CD14-positive monocyte (primary cell): ENCODE data around the gene ADRB1. TPM values are rescaled to one million over a fixed set of nuclear protein-coding genes. Genes with fewer than 3 reads are reported as not detected.

ENCODE experiments used
- DNase-seq, 3 donors: peaks; one replicate each; pipeline ENCODE4 v3.0.0-alpha.2; 2011 to 2022
- H2AFZ ChIP-seq: 2 replicates; pipeline ENCODE4 v1.6.0; 2012; ENCODE audit warnings: mild to moderate bottlenecking, low read depth, low read length, inconsistent platforms; ENCODE audit not compliant: insufficient read depth, poor library complexity, severe bottlenecking
- H3K27ac ChIP-seq, 2 donors: 1 replicate in 1 of 2; 2 replicates in 1 of 2; pipeline ENCODE4 v1.5.1; 2012 to 2013; ENCODE audit warnings: low read length in 2 of 2, control low read depth in 1 of 2, inconsistent platforms in 1 of 2, low read depth in 1 of 2, mild to moderate bottlenecking in 1 of 2
- H3K27me3 ChIP-seq, 2 donors: one replicate each; pipeline versions ENCODE4 v1.6.0 to v1.6.1; 2011 to 2013; ENCODE audit warnings: low read length in 2 of 2; ENCODE audit not compliant: control insufficient read depth in 2 of 2, insufficient read depth in 2 of 2
- H3K36me3 ChIP-seq, 2 donors: replicated peaks in 1 of 2; 1 replicate in 1 of 2; 2 replicates in 1 of 2; pipeline versions ENCODE4 v1.5.1 to v1.6.1; 2012 to 2013; ENCODE audit warnings: low read length in 2 of 2, control low read depth in 1 of 2, inconsistent platforms in 1 of 2, mild to moderate bottlenecking in 1 of 2; ENCODE audit not compliant: insufficient read depth in 2 of 2, control insufficient read depth in 1 of 2
- H3K4me1 ChIP-seq, 2 donors: 1 replicate in 1 of 2; 2 replicates in 1 of 2; pipeline versions ENCODE4 v1.5.1 to v1.6.1; 2012 to 2013; ENCODE audit warnings: low read length in 2 of 2, control low read depth in 1 of 2, inconsistent platforms in 1 of 2, mild to moderate bottlenecking in 1 of 2, moderate library complexity in 1 of 2; ENCODE audit not compliant: insufficient read depth in 2 of 2, control insufficient read depth in 1 of 2
- H3K4me2 ChIP-seq: replicated peaks from 2 replicates; pipeline ENCODE3; 2012; ENCODE audit warnings: low read length, moderate library complexity, mild to moderate bottlenecking; ENCODE audit not compliant: poor library complexity, severe bottlenecking; ENCODE audit errors: extremely low read depth
- H3K4me3 ChIP-seq, 3 experiments: fragments of 200-600 bp in 1 of 3; sonication (generic) in 1 of 3; replicated peaks in 1 of 3; 1 replicate in 2 of 3; 2 replicates in 1 of 3; pipeline ENCODE4 v1.5.1; 2011 to 2013; ENCODE audit warnings: low read length in 3 of 3, mild to moderate bottlenecking in 3 of 3, control low read depth in 2 of 3, low read depth in 2 of 3, inconsistent platforms in 1 of 3, moderate library complexity in 1 of 3
- H3K79me2 ChIP-seq: 2 replicates; pipeline ENCODE4 v1.6.0; 2012; ENCODE audit warnings: mild to moderate bottlenecking, control low read depth, inconsistent platforms, low read length, moderate library complexity; ENCODE audit not compliant: insufficient read depth
- H3K9ac ChIP-seq: 2 replicates; pipeline ENCODE4 v1.6.0; 2017; ENCODE audit warnings: low read length, mild to moderate bottlenecking; ENCODE audit not compliant: insufficient read depth, poor library complexity, severe bottlenecking
- H3K9me3 ChIP-seq, 2 donors: replicated peaks in 1 of 2; 1 replicate in 1 of 2; 2 replicates in 1 of 2; pipeline versions ENCODE4 v1.5.1 to v1.6.1; 2012 to 2013; ENCODE audit warnings: low read length in 2 of 2, control low read depth in 1 of 2; ENCODE audit not compliant: control insufficient read depth in 1 of 2, insufficient read depth in 1 of 2
- H4K20me1 ChIP-seq: 2 replicates; pipeline ENCODE4 v1.6.0; 2012; ENCODE audit warnings: mild to moderate bottlenecking, low read length, control low read depth, moderate library complexity; ENCODE audit not compliant: insufficient read depth
- H3K27ac Mint-ChIP-seq, 7 donors: one replicate each; pipeline ENCODE4 v1.8.0; 2020; ENCODE audit warnings: mild to moderate bottlenecking in 7 of 7, mixed read lengths in 7 of 7, moderate library complexity in 6 of 7, inconsistent platforms in 2 of 7
- H3K27me3 Mint-ChIP-seq, 3 donors: one replicate each; pipeline ENCODE4 v1.8.0; 2021 to 2022; ENCODE audit warnings: low read depth in 3 of 3, mild to moderate bottlenecking in 3 of 3, mixed read lengths in 3 of 3, moderate library complexity in 3 of 3, inconsistent platforms in 1 of 3
- H3K36me3 Mint-ChIP-seq, 2 donors: one replicate each; pipeline ENCODE4 v1.8.0; 2020; ENCODE audit warnings: mixed read lengths in 2 of 2, inconsistent platforms in 1 of 2, mild to moderate bottlenecking in 1 of 2
- H3K4me1 Mint-ChIP-seq: one replicate; pipeline ENCODE4 v1.8.0; 2020; ENCODE audit warnings: mild to moderate bottlenecking, mixed read lengths
- H3K4me3 Mint-ChIP-seq, 2 donors: one replicate each; pipeline ENCODE4 v1.8.0; 2020; ENCODE audit warnings: mild to moderate bottlenecking in 2 of 2, mixed read lengths in 2 of 2, moderate library complexity in 1 of 2
- H3K9me3 Mint-ChIP-seq, 7 donors: one replicate each; pipeline ENCODE4 v1.8.0; 2020 to 2022; ENCODE audit warnings: mixed read lengths in 7 of 7, mild to moderate bottlenecking in 6 of 7, moderate library complexity in 6 of 7, inconsistent platforms in 2 of 7
- CTCF ChIP-seq: fragments of 200-600 bp; IDR thresholded peaks from one replicate; pipeline ENCODE4 v1.8.0; 2022; ENCODE audit warnings: antibody characterized with exemption, mild to moderate bottlenecking
- WGBS: methylation state at CpG from one replicate; pipeline ENCODE4 v1.1.5; 2013; ENCODE audit warnings: missing lambda C conversion rate; ENCODE audit not compliant: insufficient coverage; 5-methylcytosine and 5-hydroxymethylcytosine counted together
- intact Hi-C, 2 donors: fragments of 100-400 bp; cut with micrococcal nuclease; formaldehyde crosslinking; loops; one replicate each; pipeline versions ENCODE4 v1.15.0 to v1.15.1; 2023
- polyA plus RNA-seq, 3 donors: library from polyadenylated mRNA; depleted of rRNA in 1 of 3; unstranded in 2 of 3; stranded (reverse) in 1 of 3; fragments of 300-500 nt in 2 of 3; fragments of >200 nt in 1 of 3; fragmentation: Illumina TruSeq in 2 of 3; gene quantifications; 1 replicate in 2 of 3; 2 replicates in 1 of 3; pipeline ENCODE4 v1.2.3, GENCODE V29; 2012 to 2021

The ADRB1 gene
- polyA plus RNA-seq, 3 donors: 0.05 to 3.4 TPM; not detected in 1

DNA sequence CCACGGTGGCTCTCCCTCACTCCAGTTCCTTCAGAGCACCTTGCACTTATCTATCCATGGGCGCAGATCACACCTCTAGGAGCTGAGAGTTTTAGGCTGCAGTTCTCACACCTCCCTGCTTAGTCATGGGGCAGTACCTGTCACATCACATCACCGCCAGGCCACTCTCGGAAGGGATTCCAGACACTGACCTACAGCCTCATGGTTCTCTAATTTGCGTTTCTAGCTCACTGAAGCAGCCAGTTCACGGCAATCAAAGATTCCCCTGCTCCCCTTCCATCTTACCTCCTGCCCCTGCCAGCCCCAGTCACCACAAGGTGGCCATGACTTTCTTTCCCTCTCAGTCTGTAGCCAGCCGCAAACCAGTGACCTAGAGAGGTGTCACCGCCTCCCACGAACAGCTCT, 34.2 kb downstream of the ADRB1 start:
- Histone ChIP-seq H3K36me3 (no peaks in the 10 kb centered on the region), H3K27me3 (no peaks in the 10 kb centered on the region), H4K20me1 (no peaks in the 10 kb centered on the region), H3K4me3 (no peak overlapping the region), H3K4me1 (peaks cover 17 to 21% of the 10 kb centered on the region in 2 donors), H2AFZ (no peak overlapping the region), H3K4me2 (no peak overlapping the region), H3K9ac (no peak overlapping the region), H3K9me3 (no peaks in the 10 kb centered on the region), H3K79me2 (no peaks in the 10 kb centered on the region), H3K27ac (no peak overlapping the region)
- H3K4me1 Mint-ChIP-seq: peaks cover 34% of the 10 kb centered on the region
- intact Hi-C loops: no loop called here
- H3K27me3 Mint-ChIP-seq: peaks cover 0 to 2% (median 0%) of the 10 kb centered on the region in 3 donors
- no peak for DNase-seq
- H3K9me3 Mint-ChIP-seq: peaks cover 0 to 3% (median 0%) of the 10 kb centered on the region in 7 donors
- 95% methylated on average over 7 of the region's 9 CpGs for WGBS
- no peaks in the 10 kb centered on the region for H3K36me3 Mint-ChIP-seq
- H3K27ac Mint-ChIP-seq: no peak overlapping the region
- H3K4me3 Mint-ChIP-seq: no peak overlapping the region
- TF ChIP-seq CTCF: no peak

DNA sequence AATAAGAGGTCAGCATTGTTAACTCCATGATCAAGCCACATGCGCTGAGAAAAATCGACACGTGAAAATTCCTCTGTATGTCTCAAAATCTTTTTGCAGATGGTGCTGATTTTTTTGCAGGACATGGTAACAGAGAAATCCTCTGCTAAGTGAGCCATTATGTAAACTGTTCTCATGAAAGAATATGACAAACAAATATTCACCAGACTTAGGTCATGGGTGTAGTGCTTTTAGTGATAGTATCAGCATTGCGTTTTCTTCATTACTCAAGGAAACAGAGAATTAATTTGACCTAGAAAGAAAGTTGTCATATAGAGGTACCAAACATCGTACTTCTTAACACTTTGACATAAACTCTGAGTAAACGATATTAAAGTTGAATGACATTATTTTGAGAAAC, 34.7 kb downstream of the ADRB1 start:
- peaks cover 35% of the 10 kb centered on the region for H3K4me1 Mint-ChIP-seq
- no peak overlapping the region for H3K9ac ChIP-seq
- no peak overlapping the region for H3K4me2 ChIP-seq
- no peaks in the 10 kb centered on the region for H3K27me3 ChIP-seq
- WGBS: no CpG with 5 or more reads among the region's 6 CpGs
- no peaks in the 10 kb centered on the region for H3K36me3 ChIP-seq
- no peak overlapping the region for H3K4me3 ChIP-seq
- no peak overlapping the region for H3K4me3 Mint-ChIP-seq
- H3K9me3 ChIP-seq: peaks cover 0 to 3% of the 10 kb centered on the region in 2 donors
- no peaks in the 10 kb centered on the region for H3K79me2 ChIP-seq
- peaks cover 17 to 21% of the 10 kb centered on the region in 2 donors for H3K4me1 ChIP-seq
- no peak for TF ChIP-seq CTCF
- H4K20me1 ChIP-seq: no peaks in the 10 kb centered on the region
- no peak overlapping the region for H3K27ac ChIP-seq
- H3K36me3 Mint-ChIP-seq: no peaks in the 10 kb centered on the region
- H2AFZ ChIP-seq: no peak overlapping the region
- no peak for DNase-seq
- peaks cover 0 to 5% (median 0%) of the 10 kb centered on the region in 7 donors for H3K9me3 Mint-ChIP-seq
- H3K27me3 Mint-ChIP-seq: peaks cover 0 to 2% (median 0%) of the 10 kb centered on the region in 3 donors
- H3K27ac Mint-ChIP-seq: no peak overlapping the region
- intact Hi-C loops: no loop called here
